Measurements from ENCODE around the gene AKAP12. TPM values are rescaled to one million over a fixed set of nuclear protein-coding genes. Genes with fewer than 3 reads are reported as not detected.
A peak's percentile ranks its signal among the peaks of the same experiment; 100 is the strongest.
"Not testable (repeated sequence)": the region's sequence is repeated elsewhere in the genome, so short reads cannot be mapped to it uniquely, and the experiment has no call there.

Gene AKAP12
- polyA plus RNA-seq, 1 donor = 90.6 TPM

DNA sequence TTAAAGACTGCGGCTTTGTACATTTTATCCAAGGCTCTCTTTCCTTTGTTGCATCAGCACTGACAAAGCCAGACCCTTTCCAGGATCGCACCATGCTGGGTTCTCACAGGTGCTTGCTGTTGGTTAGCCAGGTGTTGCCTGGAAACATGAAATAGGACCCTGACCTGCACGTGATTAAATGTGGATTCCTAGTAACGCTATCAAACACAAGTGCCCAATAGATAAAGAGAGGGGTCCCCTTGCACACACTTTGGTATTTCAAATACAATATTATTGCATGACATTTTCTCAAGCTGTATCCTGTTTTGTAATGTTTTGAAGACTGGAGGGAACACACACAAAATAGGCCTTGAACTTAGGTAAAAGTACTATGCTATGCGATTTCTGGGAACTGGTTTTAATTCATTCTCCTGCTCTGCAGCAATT lies 73.3 kb downstream of the AKAP12 start:
- DNase-seq = no peak

DNA sequence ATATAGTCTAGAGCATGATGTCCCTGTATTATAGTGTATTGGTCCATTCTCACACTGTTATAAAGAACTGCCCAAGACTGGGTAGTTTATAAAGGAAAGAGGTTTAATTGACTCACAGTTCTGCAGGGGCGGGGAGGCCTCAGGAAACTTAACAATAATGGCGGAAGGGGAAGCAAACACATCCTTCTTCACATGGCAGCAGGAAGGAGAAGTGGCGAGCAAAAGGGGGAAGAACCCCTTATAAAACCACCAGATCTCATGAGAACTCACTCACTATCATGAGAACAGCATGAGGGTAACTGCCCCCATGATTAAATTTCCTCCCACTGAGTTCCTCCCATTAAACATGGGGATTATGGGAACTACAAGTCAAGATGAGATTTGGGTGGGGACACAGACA lies 75.9 kb downstream of the AKAP12 start:
- not testable (repeated sequence) for DNase-seq

DNA sequence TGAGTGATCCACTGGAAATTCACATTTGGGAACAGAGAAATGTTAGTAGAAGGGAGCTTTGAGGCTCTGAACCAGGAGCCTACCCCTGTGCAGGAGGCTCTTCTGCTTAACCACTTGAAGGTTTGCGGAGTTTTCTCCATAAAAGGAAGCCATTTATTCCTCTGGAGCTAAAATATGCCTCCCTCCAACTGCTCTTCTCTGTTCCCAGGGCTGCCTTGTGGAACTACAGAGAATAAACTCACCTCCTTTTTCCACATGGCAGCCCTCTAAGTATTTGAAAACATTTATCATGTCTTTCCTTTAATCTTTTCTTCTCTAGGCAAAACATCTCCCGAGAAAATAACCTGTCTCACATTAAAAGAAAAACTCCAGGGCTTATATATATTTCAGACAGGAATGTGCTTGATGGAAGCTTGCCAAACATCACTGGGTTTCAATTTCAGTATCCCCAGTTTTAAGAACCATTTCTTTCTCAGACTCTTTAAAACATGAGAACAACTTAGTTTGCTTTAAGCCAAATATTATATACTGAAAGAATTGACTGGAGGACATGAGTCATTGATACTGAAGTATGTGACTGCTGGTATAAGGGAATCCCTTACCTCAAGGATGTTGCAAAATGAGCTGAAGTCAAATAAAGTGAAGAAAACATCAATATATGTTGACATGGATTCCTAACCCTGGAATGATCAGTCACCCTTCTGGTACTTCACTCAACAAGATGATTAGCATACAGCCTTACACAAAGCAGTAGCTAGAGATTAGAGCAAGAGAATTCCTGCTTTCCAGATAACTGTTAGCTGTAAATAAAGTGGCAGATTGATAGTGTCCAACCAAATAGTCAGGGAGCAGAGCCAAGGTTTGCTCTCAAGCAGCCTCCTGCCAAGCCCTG lies 77.6 kb downstream of the AKAP12 start:
- DNase-seq = no peak

DNA sequence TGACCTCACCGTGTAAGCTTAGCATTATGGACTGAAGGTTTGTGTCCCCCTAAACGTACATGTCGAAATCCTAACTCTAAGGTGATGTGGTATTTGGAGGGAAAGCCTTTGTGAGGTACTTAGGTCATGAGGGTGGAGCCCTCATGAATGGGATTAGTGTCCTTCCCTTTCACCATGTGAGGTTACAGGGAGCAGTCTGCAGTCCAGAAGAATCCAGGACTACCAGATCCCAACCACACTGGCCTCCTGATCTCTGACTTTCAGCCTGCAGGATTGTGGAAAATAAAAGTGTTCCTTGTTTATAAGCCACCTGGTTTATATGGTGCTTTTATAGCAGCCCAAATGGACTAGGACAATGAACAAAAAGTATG lies 78.2 kb downstream of the AKAP12 start:
- DNase-seq = no peak

DNA sequence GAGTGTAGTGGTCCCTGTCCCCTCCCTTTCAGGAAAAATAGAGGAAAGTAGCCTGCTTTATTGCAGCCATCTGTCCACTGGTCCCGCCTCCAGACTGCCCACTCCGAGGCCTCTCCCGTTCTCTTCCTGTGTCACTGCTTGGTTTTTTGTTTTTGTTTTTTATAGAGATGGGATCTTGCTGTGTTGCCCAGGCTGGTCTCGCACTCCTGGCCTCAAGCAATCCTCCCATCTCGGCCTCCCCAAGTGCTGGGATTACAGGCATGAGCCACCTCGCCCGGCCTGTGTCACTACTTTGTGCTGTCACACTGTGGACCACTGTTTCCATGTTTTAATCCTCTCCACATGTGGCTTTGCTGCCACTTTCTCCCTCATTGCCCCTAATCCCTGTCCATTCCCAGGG lies 80.4 kb downstream of the AKAP12 start:
- no peak for DNase-seq

DNA sequence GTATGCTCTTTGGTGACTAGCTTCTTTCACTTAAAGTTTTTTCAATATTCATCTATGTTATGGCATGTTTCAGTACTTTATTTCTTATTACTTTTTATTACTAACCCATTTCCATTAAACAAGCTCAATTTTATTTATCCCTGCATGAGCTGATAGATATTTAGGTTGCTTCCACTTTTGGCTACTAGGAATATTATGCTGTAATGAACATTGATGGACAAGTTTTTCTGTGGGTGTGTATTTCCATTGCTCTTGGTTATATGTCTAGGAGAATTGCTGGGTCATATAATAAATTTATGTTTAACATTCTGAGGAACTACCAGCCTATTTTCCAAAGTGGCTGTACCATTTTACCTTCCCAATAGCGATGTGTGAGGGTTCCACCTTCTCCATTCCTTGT lies 81.7 kb downstream of the AKAP12 start:
- no peak for DNase-seq

DNA sequence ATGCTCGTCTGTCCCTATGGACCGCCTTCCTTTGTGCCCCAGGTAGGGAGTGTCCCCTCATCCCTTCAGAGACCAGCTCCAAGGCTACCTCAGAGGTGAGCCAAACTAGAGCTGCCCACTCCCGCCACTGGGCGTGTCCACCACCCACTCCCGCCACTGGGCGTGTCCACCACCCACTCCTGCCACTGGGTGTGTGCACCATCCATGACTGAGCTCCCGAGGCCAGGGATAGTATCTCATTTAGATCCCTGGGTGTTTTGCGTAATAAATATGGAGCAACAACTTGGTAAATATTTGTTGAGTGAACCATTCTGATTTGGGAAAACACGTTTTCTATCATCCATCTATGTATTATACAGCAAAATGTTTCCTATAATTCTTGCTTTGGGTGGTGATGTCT lies 82.8 kb downstream of the AKAP12 start:
- DNase-seq = no peak

DNA sequence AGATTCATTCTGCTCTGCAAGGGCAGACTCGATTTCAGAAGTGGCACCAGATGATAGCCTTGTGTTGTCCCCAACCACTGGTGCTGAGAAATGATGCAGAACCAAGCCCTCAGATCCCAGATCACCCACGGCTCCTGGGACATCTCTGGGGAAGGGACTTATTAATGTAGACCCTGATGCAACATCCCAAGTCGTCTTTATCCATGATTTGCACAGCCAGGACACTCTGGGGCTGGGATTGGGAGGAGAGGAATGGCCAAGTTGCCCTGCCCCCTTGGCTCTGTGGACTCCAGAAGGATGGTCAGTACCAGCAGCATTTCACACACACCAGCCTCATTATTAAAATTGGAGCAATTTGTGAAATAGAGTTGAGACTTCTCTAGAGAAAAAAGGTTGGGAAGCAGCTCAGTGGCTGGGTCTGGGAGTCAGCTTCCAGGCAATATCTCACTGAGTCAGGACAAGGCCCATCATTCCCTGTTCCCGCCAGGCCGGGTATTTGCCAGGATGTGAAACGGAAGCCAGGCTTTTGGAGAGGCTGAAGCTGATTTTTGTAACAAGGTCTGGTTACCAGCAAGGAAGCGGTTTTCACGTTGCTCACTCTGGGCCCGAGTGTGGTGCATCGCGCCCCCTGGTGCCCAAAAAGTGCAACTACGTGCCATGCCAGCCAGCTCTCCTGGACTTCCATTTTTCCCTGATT lies 84.2 kb downstream of the AKAP12 start:
- DNase-seq = peak; percentile 91

DNA sequence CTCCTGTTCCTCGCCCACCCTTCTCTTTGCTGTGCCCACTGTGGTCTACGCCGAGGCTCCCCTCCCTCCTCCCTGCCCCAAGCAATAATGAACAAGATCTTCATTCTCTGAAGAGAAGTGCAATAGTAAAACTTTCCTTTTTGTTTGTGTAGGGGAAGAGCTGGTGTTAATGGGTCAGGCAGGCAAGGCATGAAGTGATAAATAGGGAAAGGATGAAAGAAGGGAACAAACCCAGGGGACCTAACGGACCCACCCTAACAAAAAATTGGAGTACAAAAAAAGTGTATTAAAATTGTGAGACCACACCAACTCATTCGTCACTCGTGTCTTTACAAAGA lies 84.7 kb downstream of the AKAP12 start:
- DNase-seq = no peak

DNA sequence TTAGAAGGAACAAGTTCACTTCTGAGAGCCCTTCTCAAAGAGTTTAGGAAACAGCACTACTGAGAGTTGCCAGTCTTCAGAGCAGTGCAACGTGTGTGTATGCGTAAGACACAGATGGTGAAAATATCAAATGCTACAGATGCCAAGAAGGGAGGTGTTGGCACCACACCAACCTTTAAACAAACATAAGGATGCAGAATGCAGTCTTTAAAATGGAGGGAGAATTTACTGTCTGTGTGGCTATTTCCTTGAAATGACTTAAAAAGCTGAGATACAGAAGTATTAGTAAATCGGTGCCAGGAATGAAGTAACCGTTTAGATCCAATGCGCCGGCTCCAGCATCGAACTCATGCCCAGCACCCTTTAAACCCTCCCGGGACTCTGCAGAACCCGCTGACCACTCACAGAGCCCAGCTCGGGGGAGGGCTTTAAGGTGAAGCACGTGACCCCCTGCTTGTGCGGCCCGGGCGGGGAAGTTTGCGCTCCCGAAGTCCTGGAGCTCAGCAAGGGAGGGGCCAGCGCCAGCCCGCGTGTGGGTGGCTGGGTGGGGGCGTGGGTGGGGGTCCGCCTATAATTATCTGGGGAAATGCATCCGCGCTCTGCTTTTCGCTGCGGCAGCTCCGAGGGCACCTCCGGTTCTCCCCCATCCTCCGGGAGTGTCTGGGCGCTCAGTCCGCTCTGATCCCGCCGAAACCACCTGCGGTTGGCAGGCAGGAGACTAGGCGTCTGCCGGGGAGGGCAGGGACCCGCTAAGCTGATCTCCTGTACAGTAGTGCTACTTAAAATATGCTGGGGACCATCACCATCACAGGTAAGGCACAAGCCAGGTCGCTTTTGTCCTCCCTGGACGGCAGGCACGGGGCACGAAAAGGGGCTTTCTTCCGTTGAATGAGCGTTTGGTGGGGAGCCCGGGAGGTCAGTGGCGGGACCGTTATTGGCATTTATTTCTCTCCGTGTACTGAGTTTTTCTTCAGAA lies 85.6 kb downstream of the AKAP12 start:
- peak; percentile 78 for DNase-seq

DNA sequence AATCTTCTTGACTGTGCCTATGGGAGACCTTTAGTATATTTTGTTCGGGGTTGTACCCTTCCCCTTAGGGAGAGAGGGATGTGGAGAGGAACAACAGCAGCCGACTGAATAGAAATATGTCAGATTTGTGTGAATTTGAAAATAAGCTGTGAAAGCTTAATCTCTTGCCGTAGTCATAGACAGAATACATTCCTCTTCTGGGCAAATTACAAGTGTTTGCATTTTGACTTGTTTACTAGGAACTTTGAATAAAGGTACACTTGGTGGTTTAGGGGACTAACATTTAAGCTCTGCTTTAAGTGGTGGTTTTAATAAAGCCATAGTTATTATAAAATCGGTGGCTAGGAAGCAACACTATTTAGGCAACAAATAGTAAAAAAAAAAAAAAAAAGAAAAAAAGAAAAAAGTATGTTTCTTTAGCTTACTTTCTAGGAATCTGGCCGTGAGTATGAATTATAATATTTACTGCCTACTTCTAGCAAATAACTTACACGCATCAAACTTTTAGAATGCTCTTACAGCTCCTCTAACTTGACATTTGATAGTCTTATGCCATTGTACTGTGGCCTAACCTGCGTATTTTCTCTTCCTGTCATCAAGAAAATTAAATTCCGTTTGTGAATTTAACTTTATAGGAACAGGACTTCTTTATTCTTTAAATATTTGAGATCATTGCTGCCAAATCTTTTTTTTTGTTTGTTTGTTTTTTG lies 86.5 kb downstream of the AKAP12 start:
- no peak for DNase-seq

DNA sequence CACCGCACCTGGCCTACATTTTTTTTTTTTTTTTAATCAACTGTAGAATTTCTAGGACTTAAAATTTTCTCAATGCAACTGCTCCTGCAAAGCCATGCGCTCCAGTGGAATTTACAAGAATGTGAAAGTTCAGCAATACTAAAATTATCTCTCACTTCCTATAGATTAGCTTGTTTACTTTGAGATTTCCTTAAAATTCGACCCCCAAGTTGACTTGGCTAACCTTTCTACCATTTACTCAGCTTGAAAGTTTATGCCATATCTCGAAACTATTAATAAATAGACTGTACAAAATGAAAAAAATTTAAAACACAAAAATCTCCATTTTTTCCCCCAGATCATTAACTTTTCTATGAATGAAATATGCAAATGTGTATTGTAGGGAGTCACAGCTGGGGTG lies 87.3 kb downstream of the AKAP12 start:
- no peak for DNase-seq

DNA sequence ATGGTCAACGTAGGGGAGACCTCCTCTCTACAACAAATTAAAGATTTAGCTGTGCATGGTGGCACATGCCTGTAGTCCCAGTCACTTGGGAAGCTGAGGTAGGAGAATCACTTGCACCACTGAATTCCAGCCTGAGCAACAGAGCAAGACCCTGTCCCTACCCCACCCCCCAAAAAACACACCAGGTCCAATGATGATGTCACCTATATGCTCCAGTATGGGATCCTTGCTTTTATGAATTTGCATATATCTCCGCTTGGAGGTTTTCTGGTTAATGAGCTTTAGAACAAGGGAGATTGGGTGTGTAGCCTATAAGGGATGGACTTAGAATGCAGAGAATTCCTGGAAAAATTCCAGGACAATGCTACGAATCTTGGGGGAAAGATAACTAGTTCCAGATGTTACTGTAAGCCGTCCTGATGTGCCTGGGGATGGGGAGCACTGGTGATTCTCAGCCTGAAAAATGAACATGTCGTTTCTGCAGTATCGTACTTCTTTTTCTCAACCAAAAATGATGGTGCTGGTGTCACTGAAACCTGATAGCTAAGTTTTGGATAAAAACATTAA lies 90.4 kb downstream of the AKAP12 start:
- peak; percentile 67 for DNase-seq

DNA sequence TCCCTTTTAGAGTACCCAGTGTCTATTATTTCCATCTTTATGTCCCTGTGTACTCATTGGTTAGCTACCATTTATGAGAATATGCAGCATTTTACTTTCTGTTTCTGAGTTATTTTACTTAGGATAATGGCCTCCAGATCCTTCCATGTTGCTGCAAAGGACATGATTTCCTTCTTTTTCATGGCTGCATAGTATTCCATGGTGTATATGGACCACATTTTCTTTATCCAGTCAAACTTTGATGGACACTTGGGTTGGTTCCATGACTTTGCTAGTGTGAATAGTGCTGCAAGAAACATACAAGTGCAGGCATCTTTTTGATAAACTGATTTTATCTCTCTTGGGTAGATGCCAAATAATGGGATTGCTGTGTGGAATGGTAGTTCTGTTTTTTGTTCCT lies 96.2 kb downstream of the AKAP12 start:
- no peak for DNase-seq

DNA sequence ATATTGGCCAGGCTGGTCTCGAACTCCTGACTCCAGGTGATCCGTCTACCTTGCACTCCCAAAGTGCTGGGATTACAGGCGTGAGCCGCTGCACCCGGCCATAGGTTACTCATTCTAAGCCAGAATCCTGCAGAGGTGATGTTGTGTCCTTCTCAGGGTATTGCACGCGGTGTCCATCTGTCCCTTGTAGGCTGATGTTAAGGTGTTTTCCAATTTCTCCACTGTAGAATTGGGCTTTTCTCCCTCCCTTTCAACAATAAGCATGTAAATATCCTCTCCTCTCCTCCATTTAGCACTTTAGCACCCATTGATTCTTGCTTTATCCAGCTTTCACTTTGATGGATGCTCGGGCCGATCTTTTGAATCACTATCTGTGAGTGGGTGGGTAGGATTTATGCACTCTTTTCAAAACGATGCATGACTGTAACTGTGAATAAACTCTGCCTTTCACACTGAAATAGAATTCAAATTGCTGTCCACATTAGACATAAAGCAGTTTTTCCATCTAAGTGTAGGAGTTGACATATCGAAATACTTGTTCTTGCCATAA lies 99.0 kb downstream of the AKAP12 start:
- no peak for DNase-seq

DNA sequence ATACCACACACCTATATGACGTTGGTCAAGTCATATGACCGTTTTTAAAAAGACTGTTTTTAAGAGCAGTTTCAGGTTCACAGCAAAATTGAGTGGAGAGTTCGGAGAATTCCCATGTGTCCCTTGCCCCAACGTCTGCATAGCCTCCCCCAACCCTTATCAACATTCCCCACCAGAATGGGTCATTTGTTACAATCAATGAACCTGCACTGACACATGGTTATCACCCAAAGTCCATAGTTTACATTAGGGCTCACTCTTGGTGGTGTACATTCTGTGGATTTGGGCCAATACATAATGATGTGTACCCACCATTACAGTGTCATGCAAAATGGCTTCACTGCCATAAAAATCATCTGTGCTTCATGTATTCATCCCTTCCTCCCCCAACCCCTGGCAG lies 99.6 kb downstream of the AKAP12 start:
- no peak for DNase-seq

DNA sequence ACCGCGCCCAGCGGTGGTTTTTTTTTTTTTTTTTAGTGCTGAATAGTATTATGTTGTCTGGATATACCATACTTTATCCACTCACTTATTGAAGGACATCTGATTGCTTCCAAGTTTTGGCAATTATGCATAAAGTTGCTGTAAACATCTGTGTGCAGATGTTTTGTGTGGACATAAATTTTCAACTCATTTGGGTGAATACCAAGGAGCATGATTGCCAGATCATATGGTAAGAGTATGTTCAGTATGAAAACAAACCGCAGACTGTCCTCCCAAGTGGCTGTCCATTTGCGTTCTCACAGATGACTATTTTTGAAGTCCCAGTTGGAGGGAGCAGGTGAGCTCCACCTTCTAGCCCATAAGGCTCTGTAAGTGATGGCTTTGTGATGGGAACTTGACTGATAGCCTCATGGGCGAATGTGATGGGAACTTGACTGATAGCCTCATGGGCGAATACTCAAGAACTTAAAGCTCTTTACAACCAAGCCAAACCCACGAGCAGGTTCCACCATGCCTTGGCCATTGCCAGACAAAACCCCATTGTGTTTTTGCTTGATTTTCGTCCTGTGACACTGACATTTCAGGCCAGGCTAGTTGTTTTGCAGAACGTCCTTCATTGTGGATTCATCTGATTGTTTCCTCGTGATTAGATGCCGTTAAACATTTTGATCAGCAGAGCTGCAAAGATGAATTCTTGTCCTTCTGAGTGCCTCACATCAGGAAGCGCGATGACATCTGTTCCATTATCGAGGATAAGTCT lies 100.6 kb downstream of the AKAP12 start:
- DNase-seq = peak; percentile 64

DNA sequence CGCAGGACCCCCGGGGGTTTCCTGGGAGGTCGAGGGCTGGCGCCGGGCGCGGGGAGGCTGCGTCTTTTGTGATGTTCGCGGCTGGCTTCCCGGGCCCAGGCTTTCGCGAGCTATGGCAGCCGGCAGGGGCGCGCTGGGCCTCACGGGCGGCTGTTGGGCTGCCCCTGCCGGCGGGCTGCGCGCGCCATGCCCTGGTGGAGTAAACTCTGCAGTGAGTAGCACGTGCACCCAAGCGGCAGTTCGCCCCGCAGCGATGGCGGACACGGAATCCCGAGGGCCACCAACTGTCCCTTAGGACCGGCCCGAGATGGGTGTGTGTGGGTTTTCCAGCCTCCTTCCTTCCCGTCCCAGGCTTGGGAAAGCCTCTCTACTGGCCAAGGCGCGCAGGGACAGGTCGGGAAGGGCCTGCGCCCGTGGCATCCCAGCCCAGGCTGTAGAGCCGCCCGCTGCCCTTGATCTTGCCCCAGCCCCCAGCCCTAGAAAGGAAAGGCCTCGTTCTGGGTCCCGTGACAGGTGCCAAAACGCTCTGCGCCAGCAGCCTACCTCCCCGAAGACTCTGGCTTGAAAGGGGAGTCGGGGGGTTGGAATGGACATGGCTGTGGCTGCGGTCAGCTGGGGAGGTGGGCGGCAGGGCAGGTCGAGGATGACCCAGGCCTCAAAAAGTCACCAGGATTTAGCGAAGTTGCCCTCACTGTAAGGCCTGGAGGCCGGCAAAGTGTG lies 101.9 kb downstream of the AKAP12 start:
- DNase-seq = no peak

DNA sequence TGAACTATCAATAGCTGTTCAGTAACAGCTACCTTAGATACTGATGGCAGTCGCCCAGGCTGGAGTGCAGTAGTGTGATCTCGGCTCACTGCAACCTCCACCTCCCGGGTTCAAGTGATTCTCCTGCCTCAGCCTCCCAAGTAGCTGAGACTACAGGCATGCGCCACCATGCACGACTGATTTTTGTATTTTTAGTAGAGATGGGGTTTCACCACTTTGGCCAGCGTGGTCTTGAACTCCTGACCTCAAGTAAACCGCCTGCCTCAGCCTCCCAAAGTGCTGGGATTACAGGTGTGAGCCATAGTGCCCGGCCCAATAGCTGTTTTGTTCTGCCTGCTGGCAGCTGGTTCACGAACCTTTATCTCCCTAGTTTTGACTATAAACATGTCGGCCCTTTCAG lies 103.0 kb downstream of the AKAP12 start:
- not testable (repeated sequence) for DNase-seq

DNA sequence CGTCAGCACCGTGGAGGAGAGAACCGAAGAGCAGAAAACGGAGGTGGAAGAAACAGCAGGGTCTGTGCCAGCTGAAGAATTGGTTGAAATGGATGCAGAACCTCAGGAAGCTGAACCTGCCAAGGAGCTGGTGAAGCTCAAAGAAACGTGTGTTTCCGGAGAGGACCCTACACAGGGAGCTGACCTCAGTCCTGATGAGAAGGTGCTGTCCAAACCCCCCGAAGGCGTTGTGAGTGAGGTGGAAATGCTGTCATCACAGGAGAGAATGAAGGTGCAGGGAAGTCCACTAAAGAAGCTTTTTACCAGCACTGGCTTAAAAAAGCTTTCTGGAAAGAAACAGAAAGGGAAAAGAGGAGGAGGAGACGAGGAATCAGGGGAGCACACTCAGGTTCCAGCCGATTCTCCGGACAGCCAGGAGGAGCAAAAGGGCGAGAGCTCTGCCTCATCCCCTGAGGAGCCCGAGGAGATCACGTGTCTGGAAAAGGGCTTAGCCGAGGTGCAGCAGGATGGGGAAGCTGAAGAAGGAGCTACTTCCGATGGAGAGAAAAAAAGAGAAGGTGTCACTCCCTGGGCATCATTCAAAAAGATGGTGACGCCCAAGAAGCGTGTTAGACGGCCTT lies 110.0 kb downstream of the AKAP12 start:
- DNase-seq = no peak

All from hindlimb muscle (tissue), 1 donor.